Activated B cell treated with CpG ODN at 0.5 μM for 24 hours (primary cell): ENCODE data around the gene TRIM77. TPM values are rescaled to one million over a fixed set of nuclear protein-coding genes. Genes with fewer than 3 reads are reported as not detected.
"Not testable (repeated sequence)": the region's sequence is repeated elsewhere in the genome, so short reads cannot be mapped to it uniquely, and the experiment has no call there.

ENCODE experiments used
- ATAC-seq: fragments of 200-7000 bp; cut with Tn5 transposase; one replicate; pipeline ENCODE4 v1.10.0; 2021; ENCODE audit warnings: low read depth, mild to moderate bottlenecking, moderate library complexity
- CTCF ChIA-PET: fragments of 350-600 bp; sonication (Branson Sonifier 250); formaldehyde crosslinking; loops from one replicate; lab custom pipeline; 2021; ENCODE audit warnings: antibody characterized with exemption; lab: Charles Lee
- POLR2A ChIA-PET: fragments of 350-600 bp; sonication (Branson Sonifier 250); formaldehyde crosslinking; loops from one replicate; lab custom pipeline; 2021; ENCODE audit warnings: antibody characterized with exemption; lab: Charles Lee
- DNase-seq: peaks from one replicate; pipeline ENCODE4 v3.0.0; 2022
- H3K27ac Mint-ChIP-seq: one replicate; pipeline ENCODE4 v1.8.0; 2020; ENCODE audit warnings: mixed read lengths
- H3K27me3 Mint-ChIP-seq: one replicate; pipeline ENCODE4 v1.8.0; 2021; ENCODE audit warnings: mixed read lengths
- H3K36me3 Mint-ChIP-seq: one replicate; pipeline ENCODE4 v1.8.0; 2021; ENCODE audit warnings: low read depth, mixed read lengths
- H3K4me1 Mint-ChIP-seq: one replicate; pipeline ENCODE4 v1.8.0; 2021; ENCODE audit warnings: mixed read lengths
- H3K4me3 Mint-ChIP-seq: one replicate; pipeline ENCODE4 v1.8.0; 2020; ENCODE audit warnings: mild to moderate bottlenecking, mixed read lengths
- H3K9me3 Mint-ChIP-seq: one replicate; pipeline ENCODE4 v1.8.0; 2020; ENCODE audit warnings: mixed read lengths
- CTCF ChIP-seq: fragments of 200-600 bp; IDR thresholded peaks from one replicate; pipeline ENCODE4 v1.8.0; 2022; ENCODE audit warnings: antibody characterized with exemption, mild to moderate bottlenecking
- intact Hi-C: fragments of 100-400 bp; cut with micrococcal nuclease; formaldehyde crosslinking; loops from one replicate; pipeline ENCODE4 v1.15.1; 2024
- total RNA-seq: library from RNA; stranded (reverse); gene quantifications from 2 replicates; pipeline ENCODE4 v1.2.3, GENCODE V29; 2022

Gene TRIM77
- not detected in 2 replicates for total RNA-seq

- H3K4me1 Mint-ChIP-seq, intact Hi-C loops, H3K9me3 Mint-ChIP-seq, CTCF ChIA-PET, ATAC-seq, H3K4me3 Mint-ChIP-seq, H3K27me3 Mint-ChIP-seq, DNase-seq, H3K27ac Mint-ChIP-seq, H3K36me3 Mint-ChIP-seq, POLR2A ChIA-PET: not testable (repeated sequence)
Observed at GRCh38 chr11:89709999-89710398, at the start of gene TRIM77. Gene TRIM77, plus strand, starts transcription at chr11:89710299. Its CDS starts 0 bp downstream, at chr11:89710299.

GRCh38 chr11:89667001-89667400 is 43.1 kb upstream of the TRIM77 start:
- ChIA-PET CTCF (no interaction called here), POLR2A (no interaction called here)
- Mint-ChIP-seq H3K9me3 (no peaks in the 10 kb centered on the region), H3K27me3 (no peaks in the 10 kb centered on the region), H3K4me1 (no peaks in the 10 kb centered on the region), H3K4me3 (no peak overlapping the region), H3K27ac (no peak overlapping the region), H3K36me3 (no peaks in the 10 kb centered on the region)
- no peak for DNase-seq
- intact Hi-C loops = no loop called here
- TF ChIP-seq CTCF = no peak
- ATAC-seq = no peak

- POLR2A ChIA-PET, H3K36me3 Mint-ChIP-seq, intact Hi-C loops, H3K4me1 Mint-ChIP-seq, H3K4me3 Mint-ChIP-seq, H3K27ac Mint-ChIP-seq, DNase-seq, H3K9me3 Mint-ChIP-seq, H3K27me3 Mint-ChIP-seq, CTCF ChIA-PET, ATAC-seq: not testable (repeated sequence)
Observed at GRCh38 chr11:89668158-89668557, 41.9 kb upstream of the TRIM77 start.

- CTCF ChIA-PET, H3K27ac Mint-ChIP-seq, intact Hi-C loops, H3K27me3 Mint-ChIP-seq, H3K4me3 Mint-ChIP-seq, POLR2A ChIA-PET, H3K9me3 Mint-ChIP-seq, DNase-seq, ATAC-seq, H3K4me1 Mint-ChIP-seq, H3K36me3 Mint-ChIP-seq: not testable (repeated sequence)
Observed at GRCh38 chr11:89669586-89669985, 40.5 kb upstream of the TRIM77 start.

GRCh38 chr11:89669993-89670669 is 40.0 kb upstream of the TRIM77 start:
- H3K4me3 Mint-ChIP-seq, H3K36me3 Mint-ChIP-seq, DNase-seq, POLR2A ChIA-PET, H3K27ac Mint-ChIP-seq, H3K27me3 Mint-ChIP-seq, H3K4me1 Mint-ChIP-seq, CTCF ChIA-PET, H3K9me3 Mint-ChIP-seq, intact Hi-C loops, ATAC-seq: not testable (repeated sequence)

GRCh38 chr11:89672547-89672946 is 37.6 kb upstream of the TRIM77 start:
- ATAC-seq, POLR2A ChIA-PET, H3K4me1 Mint-ChIP-seq, H3K27ac Mint-ChIP-seq, H3K27me3 Mint-ChIP-seq, intact Hi-C loops, DNase-seq, H3K9me3 Mint-ChIP-seq, H3K4me3 Mint-ChIP-seq, H3K36me3 Mint-ChIP-seq, CTCF ChIA-PET: not testable (repeated sequence)

- H3K4me1 Mint-ChIP-seq, H3K27ac Mint-ChIP-seq, intact Hi-C loops, H3K36me3 Mint-ChIP-seq, ATAC-seq, H3K9me3 Mint-ChIP-seq, CTCF ChIA-PET, H3K4me3 Mint-ChIP-seq, DNase-seq, POLR2A ChIA-PET, H3K27me3 Mint-ChIP-seq: not testable (repeated sequence)
Observed at GRCh38 chr11:89673380-89673779, 36.7 kb upstream of the TRIM77 start.

GRCh38 chr11:89675383-89675782 is 34.7 kb upstream of the TRIM77 start:
- intact Hi-C loops = not testable (repeated sequence)

GRCh38 chr11:89675948-89676347 is 34.2 kb upstream of the TRIM77 start:
- DNase-seq, H3K36me3 Mint-ChIP-seq, CTCF ChIA-PET, POLR2A ChIA-PET, H3K27me3 Mint-ChIP-seq, intact Hi-C loops, H3K4me1 Mint-ChIP-seq, ATAC-seq, H3K27ac Mint-ChIP-seq, H3K9me3 Mint-ChIP-seq, H3K4me3 Mint-ChIP-seq: not testable (repeated sequence)

More at GRCh38 chr11:89675383-89675782, 34.7 kb upstream of the TRIM77 start:
- H3K9me3 Mint-ChIP-seq, ATAC-seq, H3K4me3 Mint-ChIP-seq, DNase-seq, H3K36me3 Mint-ChIP-seq, CTCF ChIA-PET, POLR2A ChIA-PET, H3K4me1 Mint-ChIP-seq, H3K27ac Mint-ChIP-seq, H3K27me3 Mint-ChIP-seq: not testable (repeated sequence)

- ATAC-seq, POLR2A ChIA-PET, CTCF ChIA-PET, H3K36me3 Mint-ChIP-seq, DNase-seq, H3K4me3 Mint-ChIP-seq, H3K27me3 Mint-ChIP-seq, H3K4me1 Mint-ChIP-seq, H3K9me3 Mint-ChIP-seq, intact Hi-C loops, H3K27ac Mint-ChIP-seq: not testable (repeated sequence)
Observed at GRCh38 chr11:89707080-89707479, 3.0 kb upstream of the TRIM77 start.

- POLR2A ChIA-PET, ATAC-seq, H3K36me3 Mint-ChIP-seq, H3K4me3 Mint-ChIP-seq, H3K27me3 Mint-ChIP-seq, DNase-seq, H3K4me1 Mint-ChIP-seq, H3K9me3 Mint-ChIP-seq, H3K27ac Mint-ChIP-seq, CTCF ChIA-PET, intact Hi-C loops: not testable (repeated sequence)
Observed at GRCh38 chr11:89724866-89725498, 14.9 kb downstream of the TRIM77 start.
